ENCODE results near the gene SLC35C1. TPM values are rescaled to one million over a fixed set of nuclear protein-coding genes. Genes with fewer than 3 reads are reported as not detected.

The SLC35C1 gene
- total and polyA plus RNA-seq, 2 of the 13 experiments (the other 11 are each of a cell fraction or from before 2014, with no cell fraction given) = 2.9 to 7.0 TPM

- TF ChIP-seq SOX6 (IDR thresholded peaks at IDR 0.05) = no peak
- peak; percentile 74 for TF ChIP-seq SOX6 (CRISPR knock-in tag; IDR thresholded peaks at IDR 0.05)
- no peak for TF ChIP-seq TIGD3 (CRISPR knock-in tag; IDR thresholded peaks at IDR 0.05; ENCODE audit: borderline replicate concordance)
- TF ChIP-seq ARID4A (CRISPR knock-in tag; IDR thresholded peaks at IDR 0.05; ENCODE audit: borderline replicate concordance) = peak; percentile 26; the same call in 1 of the 2 replicates
- no peak for TF ChIP-seq MEIS1 (CRISPR knock-in tag; IDR thresholded peaks at IDR 0.05; ENCODE audit: borderline replicate concordance)
- TF ChIP-seq RXRB (CRISPR knock-in tag; IDR thresholded peaks at IDR 0.05; ENCODE audit: borderline replicate concordance) = peak; percentile 42
- peak; percentile 79 for TF ChIP-seq ZNF317 (CRISPR knock-in tag; IDR thresholded peaks at IDR 0.05)
- TF ChIP-seq CHD4 (IDR thresholded peaks at IDR 0.05; ENCODE audit: borderline replicate concordance, low read length) = no peak
- no peak for TF ChIP-seq FOXP1 (IDR thresholded peaks at IDR 0.05)
- peak; percentile 47 for TF ChIP-seq FOXP1 (CRISPR knock-in tag; IDR thresholded peaks at IDR 0.05)
- no peak for TF ChIP-seq ZNF207 (IDR thresholded peaks at IDR 0.05; ENCODE audit: borderline replicate concordance)
- TF ChIP-seq NR2C2 (CRISPR knock-in tag; IDR thresholded peaks at IDR 0.05; ENCODE audit: borderline replicate concordance) = peak; percentile 20; the same call in 1 of the 2 replicates
- no peak for TF ChIP-seq FOXA1 (IDR thresholded peaks at IDR 0.05)
- 0 out of 2 replicates have a peak, but pooled peaks have one; percentile 40 for TF ChIP-seq FOXA1 (CRISPR knock-in tag; IDR thresholded peaks at IDR 0.05)
- peak; percentile 27 for TF ChIP-seq ASH2L (IDR thresholded peaks at IDR 0.05; ENCODE audit: insufficient read length, low read depth, low read length)
- TF ChIP-seq ZFX (CRISPR knock-in tag; IDR thresholded peaks at IDR 0.05; ENCODE audit: low read depth) = peak; percentile 58
- TF ChIP-seq ZNF296 (CRISPR knock-in tag; conservative IDR thresholded peaks at IDR 0.05) = peak; percentile 61; the same call in 1 of the 2 replicates
- peak; percentile 23; the same call in 1 of the 2 replicates for TF ChIP-seq ZKSCAN8 (CRISPR knock-in tag; IDR thresholded peaks at IDR 0.05; ENCODE audit: borderline replicate concordance)
- TF ChIP-seq NFE2L2 (IDR thresholded peaks at IDR 0.05; ENCODE audit: low read length) = no peak
- peak; percentile 81 for TF ChIP-seq SAP130 (CRISPR knock-in tag; IDR thresholded peaks at IDR 0.05; ENCODE audit: low read depth)
- no peak for TF ChIP-seq ZNF256 (CRISPR knock-in tag; conservative IDR thresholded peaks at IDR 0.05)
- TF ChIP-seq ZNF292 (CRISPR knock-in tag; IDR thresholded peaks at IDR 0.05; ENCODE audit: borderline replicate concordance, low read depth) = peak; percentile 38; the same call in 1 of the 2 replicates
- TF ChIP-seq ARNTL (CRISPR knock-in tag; IDR thresholded peaks at IDR 0.05) = no peak; the same call in 1 of the 2 replicates
- 0 out of 2 replicates have a peak, but pooled peaks have one; percentile 22 for TF ChIP-seq ZBTB34 (CRISPR knock-in tag; IDR thresholded peaks at IDR 0.05)
These were observed 43.7 kb downstream of the SLC35C1 start (continued) for GRCh38 chr11:45848654-45849081.

Measured in HepG2 (cell line).